Ramos (cell line): ENCODE results near the gene CDH4.
"Not testable (repeated sequence)": the region's sequence is repeated elsewhere in the genome, so short reads cannot be mapped to it uniquely, and the experiment has no call there.

ENCODE experiments used
- in situ Hi-C: fragments of 300-500 bp; cut with MboI; formaldehyde crosslinking; loops from one replicate; pipeline ENCODE4 v1.14.3; 2022; ENCODE audit warnings: low sequenced_read_pairs; ENCODE audit not compliant: unreplicated experiment

Gene CDH4

GRCh38 chr20:61957961-61958715 is 706.1 kb downstream of the CDH4 start:
- in situ Hi-C loops = no loop called here

GRCh38 chr20:61958773-61959700 is 707.0 kb downstream of the CDH4 start:
- in situ Hi-C loops = no loop called here

GRCh38 chr20:61960836-61961235 is 708.8 kb downstream of the CDH4 start:
- in situ Hi-C loops = no loop called here

- in situ Hi-C loops = no loop called here
Measured at GRCh38 chr20:61963149-61963548, 711.1 kb downstream of the CDH4 start.

DNA sequence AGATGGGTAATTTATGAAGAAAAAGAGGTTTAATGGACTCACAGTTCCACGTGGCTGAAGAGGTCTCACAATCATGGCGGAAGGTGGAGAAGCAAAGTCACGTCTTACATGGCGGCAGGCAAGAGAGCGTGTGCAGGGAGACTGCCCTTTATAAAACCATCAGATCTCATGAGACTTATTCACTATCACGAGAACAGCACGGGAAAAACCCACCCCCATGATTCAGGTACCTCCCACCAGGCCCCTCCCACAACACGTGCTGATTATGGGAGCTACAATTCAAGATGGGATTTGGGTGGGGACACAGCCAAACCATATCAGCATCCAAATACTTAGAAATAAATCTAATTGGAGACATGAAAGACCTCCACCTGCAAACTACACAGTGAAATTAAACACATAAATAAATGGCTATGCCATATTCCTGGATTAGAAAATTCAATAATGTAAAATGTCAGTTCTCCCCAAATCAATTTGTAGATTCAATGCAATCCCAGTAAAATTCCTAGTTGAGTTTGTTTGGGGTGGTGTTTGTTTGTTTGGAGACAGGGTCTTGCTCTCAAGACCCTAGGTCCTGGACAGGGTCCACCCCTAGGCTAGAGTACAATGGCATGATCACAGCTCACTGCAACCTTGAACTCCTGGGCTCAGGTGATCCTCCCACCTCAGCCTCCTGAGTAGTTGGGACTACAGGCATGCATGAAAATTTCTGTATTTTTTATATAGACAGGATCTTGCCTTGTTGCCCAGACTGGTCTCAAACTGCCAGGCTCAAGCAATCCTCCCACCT is 712.0 kb downstream of the CDH4 start:
- in situ Hi-C loops = no loop called here

- in situ Hi-C loops = no loop called here
Measured at GRCh38 chr20:61964675-61965605, 712.9 kb downstream of the CDH4 start.

- in situ Hi-C loops = no loop called here
Measured at GRCh38 chr20:61965606-61966491, 713.8 kb downstream of the CDH4 start.

GRCh38 chr20:61966492-61967244 is 714.6 kb downstream of the CDH4 start:
- in situ Hi-C loops = no loop called here

GRCh38 chr20:61967300-61967699 is 715.2 kb downstream of the CDH4 start:
- in situ Hi-C loops = no loop called here

- in situ Hi-C loops = no loop called here
Measured at GRCh38 chr20:61968036-61968810, 716.2 kb downstream of the CDH4 start.

DNA sequence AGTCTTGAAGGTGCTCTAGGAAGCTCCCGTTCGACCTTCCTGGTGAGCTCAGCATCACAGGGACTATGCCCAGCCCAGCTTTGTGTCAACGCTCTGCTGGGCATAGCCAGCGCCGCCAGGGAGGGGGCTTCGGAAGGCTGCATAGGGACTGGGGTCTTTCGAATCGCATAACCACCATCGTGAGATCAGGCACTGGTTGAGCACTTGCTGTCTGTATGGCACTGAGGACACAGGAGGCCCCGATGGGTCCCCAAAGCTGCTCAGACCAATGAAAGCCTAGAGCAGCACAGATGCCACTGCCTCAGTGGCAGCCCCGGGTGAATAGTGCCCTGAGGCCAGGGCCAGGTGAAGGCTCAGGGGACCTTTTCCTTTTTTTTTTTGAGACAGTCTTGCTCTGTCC is 716.9 kb downstream of the CDH4 start:
- in situ Hi-C loops = no loop called here

DNA sequence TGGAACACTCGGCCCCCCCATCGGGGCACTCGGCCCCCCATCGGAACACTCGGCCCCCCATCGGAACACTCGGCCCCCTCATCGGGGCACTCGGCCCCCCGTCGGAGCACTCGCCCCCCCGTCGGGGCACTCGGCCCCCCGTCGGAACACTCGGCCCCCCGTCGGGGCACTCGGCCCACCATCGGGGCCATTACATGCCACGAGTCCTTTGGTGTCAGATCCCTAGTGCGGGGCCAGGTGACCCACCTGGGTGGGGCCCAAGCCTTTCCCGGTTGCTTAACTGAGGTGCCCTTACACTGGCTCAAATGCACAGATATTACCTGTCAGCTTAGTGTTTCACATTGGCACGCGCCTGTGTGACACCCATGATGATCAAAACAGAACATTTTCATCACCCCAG is 717.7 kb downstream of the CDH4 start:
- in situ Hi-C loops = no loop called here

DNA sequence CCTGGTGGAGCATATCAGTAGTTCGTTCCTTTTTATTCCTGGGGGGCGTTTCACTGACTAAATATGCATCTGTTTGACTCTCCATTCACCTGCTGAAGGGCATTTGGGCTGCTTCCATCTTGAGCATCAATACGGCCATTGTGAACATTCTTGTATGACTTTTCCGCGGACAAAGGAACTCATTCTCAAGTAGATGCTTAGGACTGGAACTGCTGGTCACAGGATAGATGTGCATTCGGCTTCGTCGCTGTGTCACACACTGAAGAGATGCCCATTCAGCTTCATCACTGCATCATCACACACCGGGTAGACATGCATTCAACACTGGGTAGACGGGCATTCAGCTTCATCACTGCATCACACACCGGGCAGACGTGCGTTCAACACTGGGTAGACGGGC is 718.3 kb downstream of the CDH4 start:
- in situ Hi-C loops = no loop called here

- in situ Hi-C loops = not testable (repeated sequence)
Measured at GRCh38 chr20:61971595-61971994, 719.5 kb downstream of the CDH4 start.

- in situ Hi-C loops = no loop called here
Measured at GRCh38 chr20:61972636-61973508, 720.8 kb downstream of the CDH4 start.
